Effector memory CD4-positive, alpha-beta T cell (primary cell): ENCODE measurements around the gene METTL5.
"Not testable (repeated sequence)": the region's sequence is repeated elsewhere in the genome, so short reads cannot be mapped to it uniquely, and the experiment has no call there.

Experiments used
- DNase-seq, 3 donors: peaks; one replicate each; pipeline ENCODE4 v3.0.0-alpha.2; 2020
- H3K27ac ChIP-seq: 2 replicates; pipeline ENCODE4 v1.7.0; 2013; ENCODE audit warnings: mild to moderate bottlenecking, low read length, moderate library complexity; ENCODE audit not compliant: insufficient read depth, poor library complexity, severe bottlenecking
- H3K27me3 ChIP-seq: replicated peaks from 2 replicates; pipeline ENCODE4 v1.7.0; 2013; ENCODE audit warnings: mild to moderate bottlenecking, low read length; ENCODE audit not compliant: insufficient read depth, control insufficient read depth, poor library complexity, severe bottlenecking
- H3K36me3 ChIP-seq: 2 replicates; pipeline ENCODE4 v1.7.0; 2013; ENCODE audit warnings: mild to moderate bottlenecking, low read length, moderate library complexity; ENCODE audit not compliant: control insufficient read depth, insufficient read depth
- H3K4me1 ChIP-seq: 2 replicates; pipeline ENCODE4 v1.7.0; 2013; ENCODE audit warnings: low read length, mild to moderate bottlenecking; ENCODE audit not compliant: control insufficient read depth, insufficient read depth, poor library complexity, severe bottlenecking
- H3K4me3 ChIP-seq: 2 replicates; pipeline ENCODE4 v1.7.0; 2013; ENCODE audit warnings: low read length, low read depth, mild to moderate bottlenecking; ENCODE audit not compliant: insufficient read depth, poor library complexity, severe bottlenecking
- H3K9me3 ChIP-seq: 2 replicates; pipeline ENCODE4 v1.7.0; 2013; ENCODE audit warnings: mild to moderate bottlenecking, low read length, moderate library complexity; ENCODE audit not compliant: control insufficient read depth
- total RNA-seq, 3 donors: gene quantifications; one replicate each; lab custom pipeline; 2026; lab: John Stamatoyannopoulos, UW

Gene METTL5
- total RNA-seq = 11.5 to 16.1 (median 12.8) reads per million in 3 donors

DNA sequence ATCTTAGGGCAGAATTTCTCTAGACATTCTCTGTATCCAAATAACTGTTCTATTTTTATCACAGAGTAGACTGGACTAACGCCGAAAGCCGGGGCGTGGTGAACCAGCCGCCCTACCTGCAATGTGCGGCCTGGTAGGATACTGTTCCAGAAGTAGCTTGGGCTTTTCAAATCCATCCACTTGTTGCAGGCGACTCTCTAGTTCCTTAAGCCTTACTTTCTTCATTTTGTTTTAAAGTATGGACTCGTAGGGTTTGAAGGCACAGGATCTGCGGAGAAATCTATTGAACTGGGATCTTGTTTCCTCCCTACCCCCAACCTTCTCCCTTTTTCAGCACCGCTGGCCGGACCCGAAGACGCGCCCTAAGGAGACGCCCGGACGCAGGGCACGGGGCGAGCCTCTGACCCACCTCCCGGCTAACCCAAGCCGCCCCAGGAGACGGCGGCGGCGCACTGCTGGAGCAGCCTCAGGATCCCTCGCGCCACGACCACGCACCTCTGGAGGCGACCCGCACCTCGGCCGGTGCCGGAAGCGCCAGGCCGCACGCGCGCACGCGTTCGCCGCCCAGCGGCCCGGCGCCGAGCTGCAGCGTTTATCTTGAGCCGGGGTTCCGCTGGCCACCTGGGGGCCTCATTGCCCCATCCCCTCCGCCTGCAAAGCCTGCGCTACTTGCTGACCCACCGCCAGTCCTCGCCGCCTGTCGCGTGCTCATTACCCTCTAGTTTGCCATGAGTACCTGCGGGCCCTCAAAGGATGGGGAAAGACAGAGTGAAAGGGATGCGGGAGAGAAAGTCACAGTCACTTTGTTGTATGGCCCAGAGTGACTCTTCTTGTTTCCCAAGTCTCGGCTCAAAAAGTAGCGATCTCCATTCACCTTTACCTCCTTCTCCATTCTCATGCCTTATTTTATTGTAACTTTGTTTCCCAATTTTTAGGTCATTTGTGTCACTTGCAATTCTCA is at the start of gene METTL5:
Gene METTL5, minus strand, starts transcription at position 533 of the 961 bp plus-strand sequence. Its CDS starts 308 bp downstream, at position 225.
- H3K27me3 ChIP-seq = no peaks in the 10 kb centered on the region
- peak within 1 kb of the TSS; percentile 80 for H3K4me3 ChIP-seq
- peaks cover 5% of the 10 kb centered on the region for H3K36me3 ChIP-seq
- DNase-seq = peak; percentile 61 to 67 (median 65)
- H3K27ac ChIP-seq = peak within 1 kb of the TSS; percentile 80
- H3K4me1 ChIP-seq = peaks cover 4% of the 10 kb centered on the region
- no peaks in the 10 kb centered on the region for H3K9me3 ChIP-seq

DNA sequence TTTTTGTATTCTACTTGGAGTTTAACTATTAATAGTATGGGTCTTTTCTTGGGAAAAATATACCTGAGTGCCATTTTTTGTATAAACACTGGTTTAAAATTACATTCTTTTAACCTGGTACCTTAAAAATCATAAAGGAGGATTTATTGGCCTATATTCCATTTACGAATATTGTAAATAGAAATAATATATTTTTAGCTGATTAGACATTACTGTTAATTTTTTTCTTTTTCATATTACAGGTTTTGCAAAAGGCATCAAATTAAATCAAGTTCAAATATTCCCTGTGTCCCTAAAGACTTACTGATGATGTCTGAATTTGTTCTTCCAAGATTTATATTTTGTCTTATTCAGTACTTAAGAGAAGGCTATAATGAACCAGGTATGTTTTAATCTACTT is 47.3 kb upstream of the METTL5 start:
- Histone ChIP-seq H3K4me3 (no peak overlapping the region), H3K27me3 (no peaks in the 10 kb centered on the region), H3K4me1 (peaks cover 6% of the 10 kb centered on the region), H3K9me3 (no peaks in the 10 kb centered on the region), H3K36me3 (no peaks in the 10 kb centered on the region), H3K27ac (no peak overlapping the region)
- no peak for DNase-seq

DNA sequence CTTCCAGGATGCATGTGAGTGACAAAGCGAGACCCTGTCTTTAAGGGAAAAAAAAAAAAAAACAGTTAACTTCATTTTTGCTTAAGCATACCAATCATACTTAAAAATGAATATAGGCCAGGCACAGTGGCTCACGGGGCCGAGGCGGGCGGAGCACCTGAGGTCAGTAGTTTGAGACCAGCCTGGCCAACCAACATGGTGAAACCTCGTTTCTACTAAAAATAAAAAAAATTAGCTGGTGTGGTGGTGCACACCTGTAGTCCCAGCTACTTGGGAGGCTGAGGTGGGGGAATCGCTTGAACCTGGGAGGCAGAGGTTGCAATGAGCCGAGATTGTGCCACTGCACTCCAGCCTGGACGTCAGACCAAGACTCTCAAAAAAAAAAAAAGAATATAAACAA is 46.7 kb upstream of the METTL5 start:
- H3K36me3 ChIP-seq, DNase-seq, H3K4me1 ChIP-seq, H3K4me3 ChIP-seq, H3K9me3 ChIP-seq, H3K27me3 ChIP-seq, H3K27ac ChIP-seq: not testable (repeated sequence)

DNA sequence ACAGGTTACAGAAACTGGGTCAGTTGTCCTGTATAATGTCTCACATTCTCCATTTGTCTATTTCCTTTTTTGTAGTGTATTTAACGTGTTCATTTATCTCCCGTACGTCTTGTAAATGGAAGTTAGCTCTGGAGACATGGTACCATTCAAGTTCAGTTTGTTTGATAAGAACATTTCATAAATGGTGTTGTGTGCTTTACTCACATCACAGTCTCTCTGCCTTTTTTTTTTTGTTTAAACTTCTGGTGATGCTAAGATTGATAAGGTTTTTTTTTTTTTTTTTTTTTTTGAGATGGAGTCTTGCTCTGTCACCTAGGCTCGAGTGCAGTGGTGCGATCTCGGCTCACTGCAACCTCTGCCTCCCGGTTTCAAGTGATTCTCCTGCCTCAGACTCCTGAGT is 44.2 kb upstream of the METTL5 start:
- no peak for DNase-seq
- H3K4me3 ChIP-seq = no peak overlapping the region

DNA sequence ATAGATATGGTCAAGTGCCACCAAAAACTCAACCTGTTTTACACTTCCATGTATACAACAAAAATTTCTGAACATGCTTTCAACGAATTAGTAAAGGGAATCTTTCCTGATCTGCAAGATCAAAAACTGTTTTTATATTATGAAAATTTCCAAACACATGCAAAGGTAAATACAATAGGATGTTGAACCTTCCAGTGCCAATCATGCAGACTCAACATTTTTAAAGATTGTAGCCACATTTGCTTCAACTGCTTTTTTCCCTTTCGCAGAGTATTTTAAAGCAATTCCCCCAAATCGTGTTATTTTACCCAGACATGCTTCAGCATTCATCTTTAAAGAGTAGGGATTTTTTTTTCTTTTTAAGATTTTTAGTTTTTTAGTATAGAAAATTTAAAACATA is 42.9 kb upstream of the METTL5 start:
- Histone ChIP-seq H3K27me3 (no peaks in the 10 kb centered on the region), H3K4me3 (no peak overlapping the region), H3K4me1 (peaks cover 6% of the 10 kb centered on the region), H3K27ac (no peak overlapping the region), H3K36me3 (no peaks in the 10 kb centered on the region), H3K9me3 (no peaks in the 10 kb centered on the region)
- no peak for DNase-seq

More for the DNA sequence above, 44.2 kb upstream of the METTL5 start:
- H3K27me3 ChIP-seq = no peaks in the 10 kb centered on the region
- no peaks in the 10 kb centered on the region for H3K9me3 ChIP-seq
- H3K4me1 ChIP-seq = peaks cover 6% of the 10 kb centered on the region
- no peaks in the 10 kb centered on the region for H3K36me3 ChIP-seq
- H3K27ac ChIP-seq = no peak overlapping the region

DNA sequence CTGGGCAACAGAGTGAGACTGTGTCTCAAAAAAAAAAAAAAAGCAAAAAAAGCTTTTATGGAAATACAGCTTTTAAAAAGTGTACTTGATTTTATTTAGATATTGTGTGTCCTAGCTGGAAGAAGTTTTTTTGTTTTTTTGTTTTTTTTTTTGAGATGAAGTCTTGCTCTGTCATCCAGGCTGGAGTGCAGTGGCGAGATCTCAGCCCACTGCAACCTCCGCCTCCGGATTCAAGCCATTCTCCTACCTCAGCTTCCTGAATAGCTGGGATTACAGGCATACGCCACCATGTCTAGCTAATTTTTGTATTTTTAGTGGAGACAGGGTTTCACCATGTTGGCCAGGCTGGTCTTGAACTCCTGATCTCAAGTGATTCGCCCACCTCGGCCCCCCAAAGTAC is 41.5 kb upstream of the METTL5 start:
- H3K4me1 ChIP-seq, DNase-seq, H3K4me3 ChIP-seq, H3K27me3 ChIP-seq, H3K36me3 ChIP-seq, H3K27ac ChIP-seq, H3K9me3 ChIP-seq: not testable (repeated sequence)

DNA sequence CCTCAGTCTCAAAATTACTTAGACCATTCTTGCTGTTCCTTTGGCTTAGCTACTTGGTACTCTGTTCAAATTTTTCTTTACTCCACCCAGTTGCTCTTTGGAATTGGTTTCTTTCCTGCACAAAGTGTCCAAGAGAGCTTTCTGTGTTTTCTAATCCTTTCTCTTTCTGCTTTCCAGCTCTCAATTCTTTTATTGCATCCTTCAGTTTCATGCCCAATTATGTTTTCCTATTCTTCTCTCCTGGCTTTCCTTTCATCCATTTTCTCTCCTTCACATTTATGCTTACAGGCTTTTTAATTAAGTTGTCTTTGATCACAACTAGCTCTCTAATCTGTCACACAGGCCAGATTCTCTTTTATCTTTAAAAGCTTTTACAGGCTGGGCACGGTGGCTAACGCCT is 40.8 kb upstream of the METTL5 start:
- Histone ChIP-seq H3K4me3 (no peak overlapping the region), H3K9me3 (no peaks in the 10 kb centered on the region), H3K36me3 (no peaks in the 10 kb centered on the region), H3K27me3 (no peaks in the 10 kb centered on the region), H3K4me1 (peaks cover 6% of the 10 kb centered on the region), H3K27ac (no peak overlapping the region)
- DNase-seq = no peak

DNA sequence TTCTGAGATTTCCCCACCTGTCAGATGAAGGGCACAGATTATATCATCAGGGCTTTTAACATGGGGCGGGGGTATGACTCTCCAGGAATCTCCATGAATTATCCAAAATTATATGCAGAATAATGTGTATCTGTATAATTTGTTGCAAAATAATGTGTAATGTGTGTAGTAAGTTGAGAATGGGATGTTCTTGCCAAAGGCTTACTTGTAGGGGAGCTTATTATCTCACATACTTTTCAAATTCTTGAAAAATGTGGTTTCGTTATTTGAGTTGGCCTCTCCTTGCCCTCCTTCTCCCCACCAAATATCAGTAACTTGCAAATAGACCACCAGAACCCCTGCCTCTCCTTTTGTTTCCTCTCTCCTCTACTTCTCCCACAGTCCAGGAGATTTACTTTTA is 38.1 kb upstream of the METTL5 start:
- H3K27ac ChIP-seq = no peak overlapping the region
- no peak for DNase-seq
- no peaks in the 10 kb centered on the region for H3K27me3 ChIP-seq
- no peaks in the 10 kb centered on the region for H3K9me3 ChIP-seq
- no peaks in the 10 kb centered on the region for H3K36me3 ChIP-seq
- H3K4me1 ChIP-seq = no peaks in the 10 kb centered on the region
- no peak overlapping the region for H3K4me3 ChIP-seq

DNA sequence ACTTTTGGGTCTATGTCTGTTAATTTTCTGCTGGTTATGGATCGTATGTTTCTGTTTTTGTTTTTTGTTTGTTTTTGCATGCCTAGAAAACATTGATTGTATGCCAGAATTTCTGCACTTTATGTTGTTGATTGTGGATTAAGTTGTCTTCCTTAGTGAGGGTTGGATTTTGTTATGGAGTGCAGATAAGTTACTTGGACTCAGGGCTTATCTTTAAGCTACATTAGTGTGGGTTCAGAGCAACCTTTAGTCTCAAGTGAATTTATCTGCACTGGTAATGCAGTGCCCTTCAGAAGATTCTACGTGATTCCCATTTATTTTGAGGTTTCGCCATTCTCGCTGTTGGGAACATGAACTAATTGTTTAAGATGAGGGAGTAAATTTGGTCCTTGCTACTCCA is 35.4 kb upstream of the METTL5 start:
- Histone ChIP-seq H3K27ac (no peak overlapping the region), H3K36me3 (no peaks in the 10 kb centered on the region), H3K4me3 (no peak overlapping the region), H3K4me1 (no peaks in the 10 kb centered on the region), H3K9me3 (no peaks in the 10 kb centered on the region), H3K27me3 (no peaks in the 10 kb centered on the region)
- DNase-seq = no peak

DNA sequence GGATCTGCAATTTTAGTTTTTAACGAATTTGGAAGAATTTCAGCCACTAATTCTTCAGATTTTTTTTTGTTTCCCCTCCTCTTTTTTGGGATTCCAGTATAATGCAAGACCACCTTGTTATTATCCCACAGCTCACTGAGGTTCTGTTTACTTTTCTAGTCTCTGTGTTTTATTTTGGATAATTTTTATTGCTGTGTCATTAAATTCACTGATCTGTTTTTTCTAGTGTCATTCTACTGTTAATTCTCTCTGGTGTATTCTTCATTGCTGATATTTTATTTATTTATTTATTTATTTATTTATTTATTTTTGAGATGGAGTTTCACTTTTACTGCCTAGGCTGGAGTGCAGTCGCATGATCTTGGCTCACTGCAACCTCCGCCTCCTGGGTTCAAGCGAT is 34.7 kb upstream of the METTL5 start:
- Histone ChIP-seq H3K4me1 (no peaks in the 10 kb centered on the region), H3K36me3 (no peaks in the 10 kb centered on the region), H3K27me3 (no peaks in the 10 kb centered on the region), H3K4me3 (no peak overlapping the region), H3K27ac (no peak overlapping the region), H3K9me3 (no peaks in the 10 kb centered on the region)
- no peak for DNase-seq
